ENCODE data around the gene CDHR2. TPM values are rescaled to one million over a fixed set of nuclear protein-coding genes. Genes with fewer than 3 reads are reported as not detected.

CDHR2 gene
- total RNA-seq, 4 donors from 2014 or later, result 0.15 TPM; not detected in 3

- no peaks in the 10 kb centered on the region for H3K4me1 ChIP-seq
- WGBS, 2 donors (ENCODE audit: low coverage in 1 of 2), result 33% methylated on average over 1 of the region's 4 CpGs; no CpG with 5 or more reads in 1 of the 2 donors
- no peak overlapping the region for H3K4me3 ChIP-seq
- TF ChIP-seq POLR2A (IDR thresholded peaks at IDR 0.05), result no peak
- no peak for TF ChIP-seq CTCF (IDR thresholded peaks at IDR 0.05)
- no peak for TF ChIP-seq POLR2AphosphoS5 (IDR thresholded peaks at IDR 0.05)
- no peak for TF ChIP-seq EP300 (IDR thresholded peaks at IDR 0.05)
- H3K27ac ChIP-seq, result no peak overlapping the region
- no peak for ATAC-seq
- no peaks in the 10 kb centered on the region for H3K36me3 ChIP-seq
- H3K27me3 ChIP-seq, result peaks cover 19% of the 10 kb centered on the region
- H3K9me3 ChIP-seq, result no peaks in the 10 kb centered on the region
Measured at GRCh38 chr5:176639208-176639607, 90.1 kb downstream of the CDHR2 start.

GRCh38 chr5:176639981-176640380 lies 90.8 kb downstream of the CDHR2 start:
- Histone ChIP-seq H3K27me3 (peaks cover 13% of the 10 kb centered on the region), H3K4me1 (no peaks in the 10 kb centered on the region), H3K36me3 (no peaks in the 10 kb centered on the region), H3K9me3 (no peaks in the 10 kb centered on the region), H3K4me3 (no peak overlapping the region), H3K27ac (no peak overlapping the region)
- no peak for ATAC-seq
- TF ChIP-seq POLR2A (IDR thresholded peaks at IDR 0.05) (no peak), CTCF (IDR thresholded peaks at IDR 0.05) (no peak), POLR2AphosphoS5 (IDR thresholded peaks at IDR 0.05) (no peak), EP300 (IDR thresholded peaks at IDR 0.05) (no peak)
- WGBS, 2 donors (ENCODE audit: low coverage in 1 of 2), result 64% methylated on average over 3 of the region's 4 CpGs; no CpG with 5 or more reads in 1 of the 2 donors

DNA sequence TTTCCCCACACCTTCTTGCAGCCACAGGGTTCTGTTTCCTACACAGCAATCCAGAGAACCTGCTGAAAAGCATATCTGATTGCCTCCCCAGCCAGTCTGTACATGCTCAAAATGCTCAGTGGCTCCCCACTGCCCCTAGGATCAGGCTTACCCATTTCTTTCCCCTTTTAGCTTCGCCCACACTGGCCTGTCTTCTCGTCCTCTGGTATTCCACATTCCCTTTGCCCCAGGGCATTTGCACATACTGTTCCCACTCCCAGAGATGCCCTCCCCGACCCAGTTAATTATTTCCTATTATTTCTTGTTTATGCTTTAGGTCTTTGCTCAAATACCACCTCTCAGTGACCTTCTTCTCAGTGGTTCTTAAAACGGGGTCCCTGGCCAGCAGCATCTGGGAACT lies 91.5 kb downstream of the CDHR2 start:
- TF ChIP-seq EP300 (IDR thresholded peaks at IDR 0.05) (no peak), POLR2AphosphoS5 (IDR thresholded peaks at IDR 0.05) (no peak), CTCF (IDR thresholded peaks at IDR 0.05) (no peak), POLR2A (IDR thresholded peaks at IDR 0.05) (no peak)
- no peaks in the 10 kb centered on the region for H3K36me3 ChIP-seq
- ATAC-seq, result no peak
- H3K9me3 ChIP-seq, result no peaks in the 10 kb centered on the region
- peaks cover 8% of the 10 kb centered on the region for H3K27me3 ChIP-seq
- WGBS, 2 donors (ENCODE audit: low coverage in 1 of 2), result 77 to 83% methylated on average over 2 to 3 of the region's 4 CpGs
- no peak overlapping the region for H3K27ac ChIP-seq
- no peaks in the 10 kb centered on the region for H3K4me1 ChIP-seq
- H3K4me3 ChIP-seq, result no peak overlapping the region

GRCh38 chr5:176642675-176643490 lies 93.7 kb downstream of the CDHR2 start:
- WGBS, 2 donors (ENCODE audit: low coverage in 1 of 2), result 53 to 55% methylated on average over 5 to 6 of the region's 15 CpGs
- no peak for ATAC-seq
- H3K4me3 ChIP-seq, result no peak overlapping the region
- H3K9me3 ChIP-seq, result no peaks in the 10 kb centered on the region
- no peak overlapping the region for H3K27ac ChIP-seq
- peaks cover 0 to 14% (median 1%) of the 10 kb centered on the region in 3 donors for H3K4me1 ChIP-seq
- H3K36me3 ChIP-seq, result no peaks in the 10 kb centered on the region
- TF ChIP-seq CTCF (IDR thresholded peaks at IDR 0.05), result no peak
- TF ChIP-seq EP300 (IDR thresholded peaks at IDR 0.05), result no peak
- no peak for TF ChIP-seq POLR2A (IDR thresholded peaks at IDR 0.05)
- TF ChIP-seq POLR2AphosphoS5 (IDR thresholded peaks at IDR 0.05), result no peak
- H3K27me3 ChIP-seq, result peaks cover 8% of the 10 kb centered on the region
